ENCODE measurements around the gene AMHR2.
"Not testable (repeated sequence)": the region's sequence is repeated elsewhere in the genome, so short reads cannot be mapped to it uniquely, and the experiment has no call there.

Gene AMHR2

GRCh38 chr12:53423597-53423996 is at the start of gene AMHR2:
Gene AMHR2 (plus strand): TSS chr12:53423855. CDS start chr12:53423935, 80 bp downstream.
- DNase-seq = no peak

- not testable (repeated sequence) for DNase-seq
Observed at GRCh38 chr12:53374277-53374676, 49.4 kb upstream of the AMHR2 start.

- no peak for DNase-seq
Observed at GRCh38 chr12:53376747-53377146, 46.9 kb upstream of the AMHR2 start.

DNA sequence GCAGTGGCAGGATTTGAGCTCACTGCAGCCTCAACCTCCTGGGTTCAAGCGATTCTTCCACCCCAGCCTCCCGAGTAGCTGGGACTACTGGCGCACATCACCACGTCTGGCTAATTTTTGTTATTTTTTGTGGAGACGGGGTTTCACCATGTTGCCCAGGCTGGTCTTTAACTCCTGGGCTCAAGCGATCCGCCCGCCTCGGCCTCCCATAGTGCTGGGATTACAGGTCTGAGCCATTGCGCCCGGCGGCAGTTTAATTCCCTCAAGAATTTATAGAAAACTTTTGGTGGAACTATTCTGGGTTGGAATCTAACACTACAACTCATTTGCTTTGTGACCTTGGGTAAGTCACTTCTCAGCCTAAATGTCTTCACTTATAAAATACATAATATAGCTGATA is 45.4 kb upstream of the AMHR2 start:
- DNase-seq = no peak

DNA sequence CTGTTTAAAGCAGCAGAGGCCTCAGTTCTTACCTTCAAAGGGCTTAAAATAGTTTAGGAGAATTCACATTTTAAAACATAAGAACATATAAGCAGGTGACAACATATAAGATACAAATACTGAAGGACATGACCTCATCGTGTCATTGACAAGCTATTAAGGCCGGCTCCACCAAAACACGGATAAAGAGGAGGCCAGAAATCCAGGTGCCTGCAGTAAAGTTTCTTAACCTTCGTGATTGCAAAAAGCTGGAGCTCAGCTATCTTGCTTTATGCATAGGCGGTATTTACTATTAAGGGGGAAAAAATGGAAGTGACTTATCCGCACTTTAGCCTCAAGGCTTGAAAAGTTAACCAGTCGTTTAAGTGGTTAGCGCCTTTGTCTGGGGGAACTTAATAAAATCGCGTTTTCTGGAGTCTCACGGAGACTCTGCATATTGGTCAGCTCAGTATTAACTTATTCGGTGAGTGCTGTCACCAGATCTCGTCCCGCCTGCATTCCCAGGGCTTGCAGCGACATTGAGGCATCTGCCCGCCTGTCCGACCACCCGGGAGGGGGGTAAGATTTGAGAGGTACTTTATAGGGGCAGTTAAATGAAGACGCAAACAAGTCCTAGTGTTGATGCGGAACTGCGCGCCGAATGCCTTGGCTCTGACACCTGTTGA is 44.8 kb upstream of the AMHR2 start:
- DNase-seq = no peak

DNA sequence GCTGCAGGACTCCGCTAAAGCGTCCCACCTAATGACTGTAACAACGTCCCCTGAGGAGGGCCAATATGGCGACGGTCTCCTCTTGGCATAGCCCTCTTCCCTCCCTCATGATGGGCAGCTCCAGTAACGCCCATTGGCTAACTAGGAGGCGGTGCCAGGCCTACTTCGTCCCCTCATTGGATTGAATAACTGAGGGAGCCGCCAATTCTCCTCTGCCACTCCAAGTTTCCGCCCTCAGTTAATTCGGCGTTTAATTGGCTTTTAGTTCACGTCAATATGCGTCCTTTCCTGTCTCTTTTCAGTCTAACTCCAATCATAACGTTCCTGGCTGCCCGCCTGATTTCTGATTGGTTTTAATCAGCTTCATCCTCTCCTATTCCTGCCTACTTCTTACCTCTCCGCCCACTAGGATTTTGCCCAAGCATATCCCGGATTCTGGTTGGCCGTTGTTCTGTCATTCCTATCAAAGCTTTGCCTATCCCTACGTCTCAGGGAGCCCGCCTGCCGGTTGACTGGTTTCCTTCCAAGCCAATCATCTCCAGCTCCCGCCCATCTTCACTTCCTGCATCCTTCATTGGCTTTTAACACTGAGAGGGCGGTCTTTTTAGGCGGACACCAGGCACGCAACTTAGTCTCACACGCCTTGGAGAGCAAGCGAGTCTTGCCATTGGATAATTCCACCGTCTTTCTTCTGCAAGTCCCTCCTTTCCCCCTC is 44.1 kb upstream of the AMHR2 start:
- DNase-seq = peak; percentile 96 to 100 (median 99)

GRCh38 chr12:53380104-53380793 is 43.4 kb upstream of the AMHR2 start, which contains the start of gene SP1:
Gene SP1 (plus strand): TSS chr12:53380176. CDS start chr12:53380292, 116 bp downstream.
- DNase-seq = peak; percentile 80 to 94 (median 86)

GRCh38 chr12:53380794-53381730 is 42.6 kb upstream of the AMHR2 start:
- DNase-seq = peak in 1 of 6 experiments; percentile 30

- DNase-seq = peak in 3 of 6 experiments; percentile 14 to 30 (median 21)
Observed at GRCh38 chr12:53381731-53382630, 41.7 kb upstream of the AMHR2 start.

DNA sequence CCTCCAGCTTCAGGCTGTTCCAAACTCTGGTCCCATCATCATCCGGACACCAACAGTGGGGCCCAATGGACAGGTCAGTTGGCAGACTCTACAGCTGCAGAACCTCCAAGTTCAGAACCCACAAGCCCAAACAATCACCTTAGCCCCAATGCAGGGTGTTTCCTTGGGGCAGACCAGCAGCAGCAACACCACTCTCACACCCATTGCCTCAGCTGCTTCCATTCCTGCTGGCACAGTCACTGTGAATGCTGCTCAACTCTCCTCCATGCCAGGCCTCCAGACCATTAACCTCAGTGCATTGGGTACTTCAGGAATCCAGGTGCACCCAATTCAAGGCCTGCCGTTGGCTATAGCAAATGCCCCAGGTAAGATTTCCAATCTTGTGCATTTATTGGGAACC is 40.4 kb upstream of the AMHR2 start:
- no peak for DNase-seq

DNA sequence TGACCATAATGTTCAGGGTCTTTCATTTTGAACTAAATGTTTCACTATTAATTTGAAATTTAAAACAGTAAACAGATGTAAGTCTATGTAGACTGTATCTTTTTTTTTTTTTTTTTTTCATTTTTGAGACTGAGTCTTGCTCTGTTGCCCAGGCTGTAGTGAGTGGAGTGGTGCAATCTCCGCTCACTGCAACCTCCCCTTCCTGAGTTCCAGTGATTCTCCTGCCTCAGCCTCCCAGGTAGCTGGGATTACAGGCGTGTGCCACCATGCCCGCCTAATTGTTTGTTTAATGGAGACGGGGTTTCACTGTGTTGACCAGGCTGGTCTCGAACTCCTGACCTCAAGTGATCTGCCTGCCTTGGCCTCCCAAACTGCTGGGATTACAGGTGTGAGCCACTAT is 37.3 kb upstream of the AMHR2 start:
- not testable (repeated sequence) for DNase-seq

DNA sequence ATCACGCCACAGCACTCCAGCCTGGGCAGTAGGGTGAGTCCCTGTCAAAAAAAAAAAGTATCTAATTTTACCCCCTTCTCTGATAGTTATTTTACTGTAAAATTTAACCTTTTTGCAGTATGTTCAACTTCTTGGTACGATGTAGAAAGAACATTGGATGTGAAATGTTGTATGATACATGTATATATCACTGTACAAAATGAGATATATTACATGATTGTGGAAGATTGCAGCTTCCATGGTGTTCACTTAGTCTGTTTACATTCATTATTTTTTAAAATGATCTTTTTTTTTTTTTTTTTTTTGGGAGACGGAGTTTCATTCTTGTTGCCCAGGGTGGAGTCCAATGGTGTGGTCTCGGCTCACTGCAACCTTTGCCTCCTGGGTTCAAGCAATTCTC is 34.7 kb upstream of the AMHR2 start:
- no peak for DNase-seq

DNA sequence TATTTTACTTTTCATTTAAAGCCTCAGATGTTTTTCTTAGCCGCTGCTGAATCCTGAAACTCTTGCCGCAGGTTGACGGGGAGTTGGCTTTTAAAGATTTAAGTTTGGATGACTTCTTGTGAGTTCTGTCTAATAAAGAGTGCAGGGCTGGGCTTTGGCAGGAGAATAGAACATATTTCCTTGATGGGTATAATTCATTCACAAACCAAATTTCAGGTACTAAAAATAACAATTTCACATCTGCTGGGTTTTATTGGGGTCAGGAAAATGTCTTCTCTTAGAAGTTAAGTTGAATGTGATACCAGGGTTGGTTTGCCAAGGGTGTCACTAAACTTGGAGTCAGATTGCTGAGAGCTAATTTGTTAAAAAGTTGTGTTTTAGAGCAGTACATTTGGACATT is 34.0 kb upstream of the AMHR2 start:
- DNase-seq = no peak

- DNase-seq = no peak
Observed at GRCh38 chr12:53391724-53392123, 31.9 kb upstream of the AMHR2 start.

GRCh38 chr12:53399896-53400295 is 23.8 kb upstream of the AMHR2 start:
- no peak for DNase-seq

DNA sequence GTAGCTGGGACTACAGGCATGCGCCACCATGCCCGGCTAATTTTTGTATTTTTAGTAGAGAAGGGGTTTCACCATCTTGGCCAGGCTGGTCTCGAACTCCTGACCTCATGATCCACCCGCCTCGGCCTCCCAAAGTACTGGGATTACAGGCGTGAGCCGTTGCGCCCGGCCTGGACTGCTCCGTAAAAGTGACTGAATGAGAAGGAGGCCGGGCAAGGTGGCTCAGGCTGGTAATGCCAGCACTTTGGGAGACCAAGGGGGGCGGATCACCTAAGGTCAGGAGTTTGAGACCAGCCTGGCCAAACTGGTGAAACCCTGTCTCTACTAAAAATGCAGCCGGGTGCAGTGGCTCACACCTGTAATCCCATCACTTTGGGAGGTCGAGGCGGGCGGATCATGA is 21.3 kb upstream of the AMHR2 start:
- DNase-seq = not testable (repeated sequence)

- DNase-seq = no peak
Observed at GRCh38 chr12:53402871-53403270, 20.8 kb upstream of the AMHR2 start.

DNA sequence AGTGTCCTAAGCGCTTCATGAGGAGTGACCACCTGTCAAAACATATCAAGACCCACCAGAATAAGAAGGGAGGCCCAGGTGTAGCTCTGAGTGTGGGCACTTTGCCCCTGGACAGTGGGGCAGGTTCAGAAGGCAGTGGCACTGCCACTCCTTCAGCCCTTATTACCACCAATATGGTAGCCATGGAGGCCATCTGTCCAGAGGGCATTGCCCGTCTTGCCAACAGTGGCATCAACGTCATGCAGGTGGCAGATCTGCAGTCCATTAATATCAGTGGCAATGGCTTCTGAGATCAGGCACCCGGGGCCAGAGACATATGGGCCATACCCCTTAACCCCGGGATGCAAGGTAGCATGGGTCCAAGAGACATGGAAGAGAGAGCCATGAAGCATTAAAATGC is 12.7 kb upstream of the AMHR2 start:
- no peak for DNase-seq

GRCh38 chr12:53413485-53414204 is 10.0 kb upstream of the AMHR2 start:
- no peak for DNase-seq

GRCh38 chr12:53414756-53415417 is 8.8 kb upstream of the AMHR2 start:
- DNase-seq = no peak

All from stimulated activated naive CD4-positive, alpha-beta T cell (primary cell).